ENCODE measurements around the gene SEC11C. TPM values are rescaled to one million over a fixed set of nuclear protein-coding genes. Genes with fewer than 3 reads are reported as not detected.

Gene SEC11C
- total and polyA plus RNA-seq, 2 of the 13 experiments (the other 11 are each of a cell fraction or from before 2014, with no cell fraction given), result 71.9 to 297 TPM

GRCh38 chr18:59132810-59133465, 6.7 kb upstream of the SEC11C start:
- no peak overlapping the region for H2AFZ ChIP-seq (ENCODE audit: low read length)
- H3K9me3 ChIP-seq (ENCODE audit: low read length), result no peaks in the 10 kb centered on the region
- no peak overlapping the region for H3K4me2 ChIP-seq (ENCODE audit: low read depth, low read length)
- no peak overlapping the region for H3K9ac ChIP-seq (ENCODE audit: insufficient read depth, low read depth, low read length)
- TF ChIP-seq ZBED4 (CRISPR knock-in tag; IDR thresholded peaks at IDR 0.05; ENCODE audit: borderline replicate concordance), result no peak
- no peak for TF ChIP-seq RCOR2 (CRISPR knock-in tag; IDR thresholded peaks at IDR 0.05)
- no peak for TF ChIP-seq IKZF1 (IDR thresholded peaks at IDR 0.05)
- no peak for TF ChIP-seq SNAPC5 (CRISPR knock-in tag; IDR thresholded peaks at IDR 0.05; ENCODE audit: borderline replicate concordance)
- TF ChIP-seq SAFB2 (CRISPR knock-in tag; IDR thresholded peaks at IDR 0.05; ENCODE audit: borderline replicate concordance, low read depth), result no peak
- TF ChIP-seq ZNF639 (CRISPR knock-in tag; conservative IDR thresholded peaks at IDR 0.05), result no peak
- no peak for TF ChIP-seq ZBTB7B (CRISPR knock-in tag; IDR thresholded peaks at IDR 0.05)
- TF ChIP-seq ZNF737 (CRISPR knock-in tag; IDR thresholded peaks at IDR 0.05; ENCODE audit: borderline replicate concordance), result no peak
- TF ChIP-seq ZFP36L1 (CRISPR knock-in tag; IDR thresholded peaks at IDR 0.05), result no peak
- TF ChIP-seq FIP1L1 (IDR thresholded peaks at IDR 0.05; ENCODE audit: borderline replicate concordance, insufficient read depth, low read depth, low read length), result no peak
- TF ChIP-seq DR1 (CRISPR knock-in tag; IDR thresholded peaks at IDR 0.05), result no peak
- no peak for TF ChIP-seq ZNF556 (CRISPR knock-in tag; IDR thresholded peaks at IDR 0.05; ENCODE audit: borderline replicate concordance)
- TF ChIP-seq JDP2 (CRISPR knock-in tag; IDR thresholded peaks at IDR 0.05; ENCODE audit: borderline replicate concordance), result no peak
- ChIA-PET POLR2A (no interaction called here), CTCF (ENCODE audit: low intra/inter-chr PET ratio, low total read pairs) (no interaction called here)
- no peak overlapping the region for H3K27ac ChIP-seq (ENCODE audit: extremely low read length, insufficient read depth, low read length)
- in situ Hi-C loops (cut with HindIII; ENCODE audit: extremely low pct_ligation_motif_present, low pct_unique_long_range_greater_than_20kb), result no loop called here
- FAIRE-seq (no peak), ATAC-seq (no peak), DNase-seq (ENCODE audit: low spot score) (no peak)
- H3K79me2 ChIP-seq (ENCODE audit: insufficient read depth, low read length), result no peaks in the 10 kb centered on the region
- BruUV-seq (replicated peaks), result no TSS peak
- no peaks in the 10 kb centered on the region; a peak in 1 of 5 replicates for H3K27me3 ChIP-seq (ENCODE audit: control insufficient read depth in 1 of 2, insufficient read depth in 2 of 2, low read length in 2 of 2)
- no peak overlapping the region for H3K4me3 ChIP-seq (replicated peaks in 1 of 3; ENCODE audit: insufficient read depth in 1 of 3, low read depth in 2 of 3, low read length in 3 of 3)
- H3K36me3 ChIP-seq (replicated peaks in 1 of 2; ENCODE audit: control insufficient read depth in 1 of 2, insufficient read depth in 2 of 2, low read length in 2 of 2), result no peaks in the 10 kb centered on the region
- intact Hi-C loops (cut with micrococcal nuclease; ENCODE audit: unreplicated experiment), result no loop called here
- H4K20me1 ChIP-seq (ENCODE audit: insufficient read depth, low read length), result no peaks in the 10 kb centered on the region
- H3K4me1 ChIP-seq (ENCODE audit: insufficient read depth, low read length), result no peaks in the 10 kb centered on the region
- 36% methylated on average over 5 of the region's 5 CpGs for WGBS (ENCODE audit: low lambda C conversion rate)
